ENCODE measurements around the gene MSX2. TPM values are rescaled to one million over a fixed set of nuclear protein-coding genes. Genes with fewer than 3 reads are reported as not detected.

MSX2 gene
- total and polyA plus RNA-seq, 2 donors from 2014 or later = 0.37 to 0.79 TPM

- intact Hi-C loops (cut with DNase I) = no loop called here
- no peak overlapping the region for H3K27ac ChIP-seq (ENCODE audit: low read depth in 2 of 2, low read length in 2 of 2)
- H3K4me3 ChIP-seq (ENCODE audit: low read length in 3 of 3) = no peak overlapping the region
- FAIRE-seq = no peak
- TF ChIP-seq CTCF (IDR thresholded peaks at IDR 0.05; ENCODE audit: borderline replicate concordance, extremely low read depth, insufficient read depth) = peak; percentile 2
- no peaks in the 10 kb centered on the region for H3K9me3 ChIP-seq (ENCODE audit: control insufficient read depth in 2 of 3, insufficient read depth in 1 of 3, low read length in 3 of 3)
- H3K36me3 ChIP-seq (ENCODE audit: control insufficient read depth in 2 of 3, insufficient read depth in 3 of 3, low read length in 3 of 3) = no peaks in the 10 kb centered on the region
- H3K9ac ChIP-seq (ENCODE audit: low read length in 3 of 3) = no peak overlapping the region
- peaks cover 0 to 2% (median 0%) of the 10 kb centered on the region in 3 donors for H3K4me1 ChIP-seq (ENCODE audit: control insufficient read depth in 2 of 3, insufficient read depth in 2 of 3, low read depth in 1 of 3, low read length in 3 of 3)
- peak in 4 of 5 donors; percentile 50 to 59 (median 58) for DNase-seq
- peaks cover 59% of the 10 kb centered on the region for H3K27me3 ChIP-seq (ENCODE audit: control insufficient read depth, insufficient read depth, low read length)
Measured at GRCh38 chr5:174735498-174736330, 11.3 kb downstream of the MSX2 start.

- DNase-seq = no peak
- intact Hi-C loops (cut with DNase I) = no loop called here
- FAIRE-seq = no peak
- Histone ChIP-seq H3K9me3 (ENCODE audit: control insufficient read depth in 2 of 3, insufficient read depth in 1 of 3, low read length in 3 of 3) (no peaks in the 10 kb centered on the region), H3K9ac (ENCODE audit: low read length in 3 of 3) (no peak overlapping the region), H3K27ac (ENCODE audit: low read depth in 2 of 2, low read length in 2 of 2) (no peak overlapping the region), H3K36me3 (ENCODE audit: control insufficient read depth in 2 of 3, insufficient read depth in 3 of 3, low read length in 3 of 3) (no peaks in the 10 kb centered on the region), H3K4me3 (ENCODE audit: low read length in 3 of 3) (no peak overlapping the region), H3K4me1 (ENCODE audit: control insufficient read depth in 2 of 3, insufficient read depth in 2 of 3, low read depth in 1 of 3, low read length in 3 of 3) (peaks cover 0 to 2% (median 0%) of the 10 kb centered on the region in 3 donors), H3K27me3 (ENCODE audit: control insufficient read depth, insufficient read depth, low read length) (peaks cover 53% of the 10 kb centered on the region)
- no peak for TF ChIP-seq CTCF (IDR thresholded peaks at IDR 0.05; ENCODE audit: borderline replicate concordance, extremely low read depth, insufficient read depth)
Measured at GRCh38 chr5:174736331-174736721, 11.9 kb downstream of the MSX2 start.

GRCh38 chr5:174736777-174737176, 12.4 kb downstream of the MSX2 start:
- Histone ChIP-seq H3K36me3 (ENCODE audit: control insufficient read depth in 2 of 3, insufficient read depth in 3 of 3, low read length in 3 of 3) (no peaks in the 10 kb centered on the region), H3K9me3 (ENCODE audit: control insufficient read depth in 2 of 3, insufficient read depth in 1 of 3, low read length in 3 of 3) (no peaks in the 10 kb centered on the region), H3K4me1 (ENCODE audit: control insufficient read depth in 2 of 3, insufficient read depth in 2 of 3, low read depth in 1 of 3, low read length in 3 of 3) (no peaks in the 10 kb centered on the region), H3K27ac (ENCODE audit: low read depth in 2 of 2, low read length in 2 of 2) (no peak overlapping the region), H3K4me3 (ENCODE audit: low read length in 3 of 3) (no peak overlapping the region), H3K9ac (ENCODE audit: low read length in 3 of 3) (no peak overlapping the region), H3K27me3 (ENCODE audit: control insufficient read depth, insufficient read depth, low read length) (peaks cover 49% of the 10 kb centered on the region)
- FAIRE-seq (no peak), DNase-seq (no peak)
- intact Hi-C loops (cut with DNase I) = no loop called here
- no peak for TF ChIP-seq CTCF (IDR thresholded peaks at IDR 0.05; ENCODE audit: borderline replicate concordance, extremely low read depth, insufficient read depth)
